Raji (cell line): ENCODE data around the gene KCNJ9.
A peak's percentile ranks its signal among the peaks of the same experiment; 100 is the strongest.

Source experiments
- POLR2A ChIP-seq: IDR thresholded peaks from 2 replicates; pipeline ENCODE4 v1.6.1; 2011; ENCODE audit warnings: low read depth, low read length, control low read depth; ENCODE audit not compliant: insufficient read depth

KCNJ9 gene

DNA sequence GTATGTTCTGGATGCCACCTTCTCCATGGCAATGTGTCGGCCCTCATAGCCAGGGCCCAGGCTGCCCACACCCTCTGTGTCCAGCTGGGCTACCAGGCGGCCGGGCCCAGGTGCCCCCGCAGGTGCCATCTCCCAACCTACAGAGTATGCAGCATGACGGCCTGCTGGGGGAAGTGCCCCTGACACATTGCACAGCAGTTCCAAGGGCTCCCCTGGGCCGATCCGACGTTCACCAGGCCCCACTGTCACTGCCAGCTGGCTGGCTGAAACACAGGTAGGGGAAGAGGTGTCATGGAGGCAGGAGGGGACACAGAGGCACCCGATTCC, 11.7 kb downstream of the KCNJ9 start:
- TF ChIP-seq POLR2A = no peak

DNA sequence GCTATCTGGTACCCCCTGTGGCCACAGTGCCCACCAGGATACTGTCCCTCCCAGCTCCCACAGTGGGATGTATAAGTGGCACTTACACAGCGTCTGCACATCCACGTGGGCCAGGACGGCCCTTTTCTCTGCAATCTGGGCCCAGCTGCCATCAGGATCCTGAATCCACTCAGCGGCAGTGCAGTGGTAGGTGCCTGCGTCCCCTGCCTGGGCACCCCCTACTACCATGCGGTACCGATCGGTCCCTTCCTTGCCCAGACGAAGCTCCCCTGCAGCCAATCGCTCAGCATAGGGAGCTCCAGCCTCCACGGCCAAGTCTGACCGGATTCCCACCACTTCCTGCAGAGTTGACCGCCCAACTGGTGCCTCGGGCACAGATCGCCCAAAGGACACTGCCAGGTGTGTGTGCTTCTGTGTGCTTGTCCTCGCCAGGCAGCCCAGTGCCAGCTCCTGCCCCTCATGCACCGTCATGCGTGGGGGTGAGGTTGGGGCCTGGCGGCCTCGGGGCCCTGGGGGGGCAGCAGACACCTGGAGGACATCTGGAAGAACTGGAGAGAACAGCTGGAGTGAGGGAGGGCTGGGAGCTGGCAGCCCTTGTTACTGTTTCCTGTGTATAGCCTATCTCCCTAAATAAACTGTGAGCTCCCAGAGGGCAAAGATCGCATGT, 12.4 kb downstream of the KCNJ9 start:
- no peak for TF ChIP-seq POLR2A

DNA sequence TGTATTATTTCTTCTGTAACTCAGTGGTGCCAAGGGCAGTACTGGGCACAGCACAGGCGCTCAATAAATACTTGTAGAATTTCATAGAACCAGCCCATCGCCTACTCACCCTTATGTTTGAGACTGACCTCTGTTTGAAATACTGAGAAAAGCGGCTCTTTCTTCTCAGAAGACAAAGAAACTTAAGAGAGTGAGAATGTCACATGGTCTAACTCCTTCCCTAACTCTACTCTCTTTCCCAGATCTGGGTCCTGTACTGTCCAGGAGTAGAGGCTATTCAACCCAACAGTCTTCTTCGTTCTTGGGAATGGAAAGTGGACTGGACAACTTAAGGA, 12.9 kb downstream of the KCNJ9 start:
- TF ChIP-seq POLR2A = no peak

DNA sequence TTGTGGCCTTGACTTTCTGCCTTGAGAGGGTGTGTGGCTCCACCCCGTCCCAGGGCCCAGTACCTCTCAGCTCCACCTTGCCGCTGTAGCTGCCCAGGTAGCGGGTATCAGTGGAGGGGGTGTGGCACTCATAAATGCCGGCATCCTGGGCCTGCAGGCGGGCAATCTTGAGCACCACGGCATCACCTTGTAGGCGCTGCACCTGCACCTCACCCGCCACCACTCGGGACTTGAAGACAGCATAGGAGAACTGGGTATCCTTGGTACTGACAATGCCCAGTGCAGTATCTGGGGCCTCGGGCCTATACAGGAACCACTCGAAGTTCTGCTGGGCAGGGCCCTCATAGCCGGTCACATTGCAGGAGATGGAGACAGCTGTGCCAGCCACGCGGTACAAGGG, 13.5 kb downstream of the KCNJ9 start:
- no peak for TF ChIP-seq POLR2A

DNA sequence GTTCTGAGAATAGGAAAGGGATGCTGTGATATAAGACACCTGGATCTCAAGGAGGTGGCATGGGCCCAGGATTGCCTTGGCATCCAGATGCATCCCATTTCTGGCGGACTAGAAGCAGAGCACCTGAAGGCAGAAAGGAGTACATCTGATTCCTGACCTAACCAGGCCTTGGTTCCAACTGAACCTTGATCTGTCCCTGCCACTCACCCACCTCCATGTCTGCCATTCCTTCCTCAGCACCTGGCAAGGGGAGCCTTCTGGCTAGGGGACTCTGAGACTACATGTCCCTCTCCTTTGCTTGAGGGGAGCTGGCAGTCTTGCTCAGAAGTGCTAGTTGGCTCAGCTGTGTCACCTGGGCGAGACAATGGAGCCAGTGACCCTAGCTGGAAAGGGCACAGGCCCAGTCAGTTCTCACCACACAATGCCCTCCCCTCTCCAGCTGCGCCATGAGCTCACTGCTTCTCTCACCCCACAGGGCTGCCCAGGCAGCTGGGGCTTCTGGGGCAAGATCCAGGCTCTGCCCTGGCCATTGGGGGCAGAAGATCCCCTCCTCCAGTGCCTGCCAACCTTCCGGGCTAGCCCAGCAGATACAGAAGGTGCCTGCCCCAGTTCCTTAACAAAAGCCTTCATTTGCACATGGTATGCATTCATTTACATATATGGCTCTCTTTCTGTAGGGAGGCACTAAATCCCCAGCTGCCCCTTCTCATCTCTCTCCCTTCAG, 14.2 kb downstream of the KCNJ9 start:
- TF ChIP-seq POLR2A = no peak

DNA sequence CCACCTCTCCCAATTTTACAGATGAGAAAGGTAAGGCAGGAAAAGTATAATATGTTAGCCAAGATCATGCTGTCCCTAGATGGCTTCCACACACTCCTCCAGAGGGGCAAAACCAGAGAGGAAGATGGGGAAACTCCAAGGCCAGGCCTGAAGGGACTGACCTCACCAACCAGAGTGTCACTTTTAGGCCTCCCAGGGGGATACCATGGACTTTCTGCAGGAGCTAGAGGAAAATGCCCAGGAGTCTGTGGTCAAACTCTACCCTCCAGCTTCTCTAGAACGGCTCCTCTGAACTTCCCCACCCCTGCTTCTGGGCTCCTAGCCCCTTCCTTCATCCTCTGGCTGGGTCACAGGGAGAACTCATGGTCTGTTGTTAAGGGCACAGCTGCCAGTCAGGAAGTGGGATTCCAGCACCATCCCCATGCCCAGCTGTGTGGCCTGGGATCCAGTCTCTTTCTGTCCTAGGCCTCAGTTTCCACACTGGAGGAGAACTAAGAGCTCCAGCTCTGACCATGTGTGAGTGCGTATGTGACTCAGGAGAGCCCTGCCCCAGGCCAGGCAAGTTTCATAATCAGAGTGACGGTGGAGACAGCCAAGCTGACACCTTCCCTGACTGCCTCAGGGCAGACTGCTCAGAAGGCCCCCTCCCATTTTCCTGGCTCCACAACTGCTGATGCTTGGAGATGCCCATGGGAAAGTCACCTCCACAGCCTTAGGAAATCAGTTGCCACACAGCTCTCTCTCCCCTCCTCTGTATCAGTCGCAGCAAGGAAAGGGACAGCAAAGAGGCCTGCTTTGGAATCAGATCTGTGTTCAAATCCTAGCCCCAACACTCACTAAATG, 15.2 kb downstream of the KCNJ9 start:
- no peak for TF ChIP-seq POLR2A

DNA sequence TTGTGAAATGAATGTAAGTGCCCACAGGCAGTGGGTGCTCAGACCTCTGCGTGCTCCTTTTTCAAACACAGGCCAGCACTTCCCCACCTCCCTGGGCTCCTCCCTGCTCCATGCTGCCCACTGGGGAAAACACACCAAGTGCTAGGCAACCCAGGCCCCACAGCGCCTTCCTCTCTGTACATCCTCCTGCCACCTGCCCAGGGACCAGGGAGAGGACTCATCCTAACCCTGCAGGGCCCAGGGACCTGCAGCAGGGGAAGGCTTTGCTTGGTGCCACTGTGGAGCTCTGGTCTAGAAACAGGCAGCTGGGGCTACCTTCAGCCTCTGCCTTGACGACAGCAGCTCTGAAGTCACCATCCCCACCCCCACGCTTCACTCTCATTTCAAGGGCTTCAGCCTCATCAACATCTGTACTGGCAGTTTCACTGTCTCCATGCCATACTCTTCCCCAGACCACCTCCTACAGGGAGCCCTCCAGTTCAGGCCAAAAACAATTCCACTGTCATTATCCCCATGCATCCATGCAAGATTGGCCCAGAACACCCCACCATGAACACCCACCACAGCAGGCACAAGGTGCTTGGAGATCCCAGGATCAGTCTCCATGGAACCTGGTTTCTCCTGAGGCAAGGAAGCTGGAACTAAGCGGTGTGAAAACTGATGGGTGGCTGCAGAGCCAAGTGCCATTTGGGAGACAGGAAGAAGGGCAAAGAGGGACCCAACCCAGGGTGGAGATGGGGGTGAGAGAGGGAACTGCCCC, 16.0 kb downstream of the KCNJ9 start:
- TF ChIP-seq POLR2A = no peak

DNA sequence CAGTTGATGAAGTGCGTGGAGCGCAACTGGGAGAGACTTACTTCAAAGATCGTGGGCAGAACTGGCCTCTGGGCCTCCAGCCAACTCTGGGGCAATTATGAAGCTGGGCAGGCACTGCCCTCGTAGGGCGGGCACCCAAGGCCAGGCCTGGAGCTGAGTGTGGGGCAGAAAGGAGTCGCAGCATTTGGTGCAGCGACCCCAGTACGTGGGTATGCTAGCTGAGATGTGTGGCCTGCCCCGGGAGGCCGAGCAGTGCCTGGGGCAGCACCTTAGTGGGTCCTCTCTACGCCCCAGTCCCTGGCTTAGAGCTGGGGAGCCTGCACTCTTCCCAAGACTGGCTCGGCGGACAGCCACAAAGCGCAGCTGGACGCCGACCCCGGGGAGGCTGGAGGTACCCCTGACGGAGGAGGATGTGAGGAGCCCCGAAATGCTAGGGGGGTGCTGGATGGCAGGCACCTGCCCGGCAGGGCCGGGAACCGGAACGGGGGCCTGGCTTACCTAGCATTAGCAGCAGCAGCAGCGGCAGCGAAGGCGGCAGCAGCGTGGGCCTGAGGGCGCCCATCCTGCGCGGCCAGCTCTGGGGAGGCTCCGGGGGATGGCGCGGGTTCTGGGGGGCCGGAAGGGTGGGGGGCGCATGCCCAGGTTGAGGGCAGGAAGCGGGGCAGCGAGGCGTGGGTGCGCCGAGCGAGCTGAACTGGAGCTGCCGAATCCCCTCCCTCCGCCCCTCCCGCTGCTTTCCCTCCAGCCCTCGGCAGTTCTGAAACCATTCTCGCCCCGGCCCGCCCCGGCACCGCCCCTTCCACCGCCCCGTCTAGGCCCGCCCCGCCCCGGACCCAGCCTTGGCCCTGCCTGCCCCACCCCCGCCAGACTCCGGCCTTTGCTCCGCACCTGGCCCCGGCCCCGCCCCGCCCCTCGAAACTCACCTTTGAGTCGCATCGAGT, 16.8 kb downstream of the KCNJ9 start, which contains the start of gene IGSF8:
Gene IGSF8 (minus strand): TSS at position 709 of the 941 bp plus-strand sequence. CDS start 147 bp downstream, at position 562.
- TF ChIP-seq POLR2A = peak; percentile 69

DNA sequence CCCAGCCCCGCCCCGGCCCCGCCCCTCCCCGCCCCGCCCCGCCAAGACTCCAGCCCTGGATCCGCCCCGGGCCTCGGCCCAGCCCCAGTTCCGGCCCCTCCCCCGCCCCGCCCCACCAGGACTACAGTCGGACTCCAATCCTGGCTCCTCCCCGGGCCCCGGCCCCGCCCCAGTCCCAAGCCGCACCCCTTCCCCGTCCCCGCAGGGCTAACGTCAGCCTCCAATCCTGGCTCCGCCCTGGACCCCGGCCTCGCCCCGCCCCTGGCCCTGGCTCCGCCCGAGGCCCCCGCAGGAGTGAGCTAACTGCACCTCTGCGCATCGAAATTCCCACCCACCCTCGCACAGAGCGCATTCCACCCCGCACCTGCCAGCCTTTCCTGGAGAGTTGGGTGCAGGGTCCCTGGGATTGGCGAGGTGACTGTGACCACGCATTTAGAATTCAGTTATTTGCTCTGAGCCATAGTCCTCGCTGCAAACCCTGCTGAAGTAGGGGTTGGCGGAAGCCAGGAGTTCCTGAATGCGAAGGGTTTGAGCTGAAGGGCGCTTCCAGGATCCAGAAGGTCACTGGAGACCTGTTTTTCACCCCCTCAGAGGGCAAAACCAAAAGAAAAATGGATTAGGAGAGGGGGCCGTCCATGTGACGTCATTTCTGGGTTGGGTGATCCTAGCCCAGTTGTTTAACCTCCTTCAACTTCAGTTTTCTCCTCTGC, 17.7 kb downstream of the KCNJ9 start:
- peak; percentile 24; the same call in 1 of the 2 replicates for TF ChIP-seq POLR2A

DNA sequence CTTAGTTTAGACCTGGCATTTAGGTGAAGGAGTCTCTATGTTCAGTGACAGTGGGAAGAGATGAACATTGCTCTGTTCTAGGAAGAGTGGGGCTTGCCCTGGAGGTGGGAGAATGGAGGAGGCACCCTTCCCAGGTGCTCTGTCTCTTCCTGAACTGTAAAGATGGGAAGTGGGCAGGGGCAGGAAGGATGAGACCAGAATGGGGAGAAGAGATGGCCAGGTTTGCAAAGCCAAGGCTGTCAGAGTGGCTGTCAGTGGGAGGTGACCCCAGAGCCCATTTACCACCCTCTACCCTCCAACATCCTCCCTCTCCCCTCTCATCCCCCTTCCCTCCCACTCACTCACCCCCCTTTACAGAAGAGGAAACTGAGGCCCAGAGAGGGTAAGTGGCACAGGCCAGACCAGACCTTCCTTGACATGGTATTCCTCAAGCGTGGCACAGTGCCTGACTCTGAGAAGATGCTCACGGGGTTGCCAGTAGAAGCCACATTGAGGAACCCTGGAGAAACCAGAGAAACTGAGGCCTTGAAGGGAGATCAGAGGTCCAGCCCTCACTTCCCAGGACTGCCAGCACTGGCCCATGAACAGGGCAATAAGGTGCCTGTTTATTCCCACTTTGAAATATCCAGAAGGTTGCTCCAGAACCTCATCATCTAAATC, 18.5 kb downstream of the KCNJ9 start:
- TF ChIP-seq POLR2A = no peak

DNA sequence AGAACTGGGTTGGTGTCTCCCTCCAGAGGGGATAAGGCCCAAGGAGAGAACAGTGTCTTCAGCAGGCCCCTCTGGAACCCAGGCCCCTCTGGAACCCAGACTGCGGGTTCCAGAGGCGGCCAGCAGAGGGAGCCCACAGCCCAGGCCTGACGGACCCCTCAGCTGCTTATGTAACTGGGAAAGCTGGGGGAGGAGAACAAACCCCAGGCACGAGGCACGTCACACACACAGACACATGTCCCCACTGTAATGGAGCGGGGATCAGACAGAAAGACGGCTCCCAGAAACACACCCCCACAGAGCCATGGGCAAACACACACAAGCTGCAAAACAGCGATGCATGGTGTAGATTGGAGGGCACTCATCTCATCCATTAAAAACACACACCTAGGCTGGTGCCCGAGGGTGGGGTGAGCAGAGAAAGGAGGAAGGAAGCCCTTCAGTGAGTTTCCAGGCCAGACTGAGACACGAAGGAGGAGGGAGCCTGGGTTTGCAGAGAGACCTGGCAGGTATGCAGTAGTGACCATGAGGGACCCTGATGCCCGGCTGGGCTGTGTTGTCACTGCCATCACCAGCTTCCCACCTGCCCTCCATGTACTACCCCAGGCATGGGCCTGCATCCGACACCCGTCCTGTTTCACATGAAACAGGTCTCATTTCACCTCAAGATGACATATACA, 19.8 kb downstream of the KCNJ9 start:
- peak; percentile 70 for TF ChIP-seq POLR2A

DNA sequence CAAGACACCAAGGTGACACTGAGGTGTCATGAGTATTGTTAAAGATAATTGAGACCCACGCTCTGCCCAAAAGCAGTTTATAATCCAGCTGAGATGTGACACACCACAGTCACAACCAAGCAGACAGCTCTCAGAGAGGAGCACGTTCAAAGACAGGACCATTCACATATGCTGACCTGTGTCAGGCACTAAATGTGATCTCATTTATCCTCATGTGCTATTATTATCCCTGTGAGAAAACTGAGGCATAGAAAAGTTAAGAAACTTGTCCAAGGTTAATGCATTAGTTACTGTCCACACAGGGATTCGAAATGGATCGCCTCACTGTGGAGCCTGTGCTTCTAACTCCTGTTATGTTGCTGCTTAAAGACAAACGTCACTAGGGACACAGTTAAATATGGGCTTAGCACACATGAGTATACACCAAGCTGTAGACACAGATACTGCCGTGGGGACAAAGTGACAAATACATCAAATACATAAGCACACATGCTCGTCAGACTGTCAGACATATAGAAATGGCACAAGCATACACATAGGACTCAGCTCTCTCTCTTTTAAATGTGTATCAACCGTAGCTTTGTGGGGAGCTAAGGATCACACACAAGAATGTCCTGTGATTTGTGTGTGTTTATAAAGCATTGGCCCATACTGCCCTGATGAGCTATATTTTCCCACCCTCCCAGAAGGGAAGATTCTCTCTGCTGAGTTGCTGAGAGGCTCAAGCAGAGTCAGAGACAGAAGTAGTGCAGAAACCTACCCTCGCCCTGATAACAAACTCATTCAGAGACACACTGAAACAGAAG, 20.6 kb downstream of the KCNJ9 start:
- TF ChIP-seq POLR2A = no peak
